Testis (tissue), 2 donors: Measurements from ENCODE around the gene PTPRE.

Source experiments
- CTCF ChIP-seq, 3 experiments: fragments of 450-650 bp in 2 of 3; fragments of 200-600 bp in 1 of 3; sonication (generic) in 1 of 3; IDR thresholded peaks; one replicate each; pipeline ENCODE4 v1.5.1; 2016 to 2019; ENCODE audit warnings: antibody characterized with exemption in 3 of 3, mild to moderate bottlenecking in 2 of 3, moderate library complexity in 1 of 3
- POLR2A ChIP-seq: fragments of 450-650 bp; IDR thresholded peaks from one replicate; pipeline ENCODE4 v1.6.1; 2017; ENCODE audit warnings: antibody characterized with exemption, mild to moderate bottlenecking, moderate library complexity

- TF ChIP-seq CTCF (IDR thresholded peaks at IDR 0.05) (no peak), POLR2A (no peak)
Measured at GRCh38 chr10:127943336-127943910, 36.5 kb downstream of the PTPRE start.
